ENCODE results near the gene ANKUB1. TPM values are rescaled to one million over a fixed set of nuclear protein-coding genes. Genes with fewer than 3 reads are reported as not detected.

Gene ANKUB1
- total RNA-seq, 1 donor from 2014 or later = 2.1 TPM

- Histone ChIP-seq H3K36me3 (ENCODE audit: control insufficient read depth, insufficient read depth, low read length) (no peaks in the 10 kb centered on the region), H3K27me3 (ENCODE audit: control insufficient read depth, insufficient read depth, low read length) (no peaks in the 10 kb centered on the region), H3K4me3 (ENCODE audit: low read depth, low read length) (no peak overlapping the region)
- TF ChIP-seq, protein P1, sequence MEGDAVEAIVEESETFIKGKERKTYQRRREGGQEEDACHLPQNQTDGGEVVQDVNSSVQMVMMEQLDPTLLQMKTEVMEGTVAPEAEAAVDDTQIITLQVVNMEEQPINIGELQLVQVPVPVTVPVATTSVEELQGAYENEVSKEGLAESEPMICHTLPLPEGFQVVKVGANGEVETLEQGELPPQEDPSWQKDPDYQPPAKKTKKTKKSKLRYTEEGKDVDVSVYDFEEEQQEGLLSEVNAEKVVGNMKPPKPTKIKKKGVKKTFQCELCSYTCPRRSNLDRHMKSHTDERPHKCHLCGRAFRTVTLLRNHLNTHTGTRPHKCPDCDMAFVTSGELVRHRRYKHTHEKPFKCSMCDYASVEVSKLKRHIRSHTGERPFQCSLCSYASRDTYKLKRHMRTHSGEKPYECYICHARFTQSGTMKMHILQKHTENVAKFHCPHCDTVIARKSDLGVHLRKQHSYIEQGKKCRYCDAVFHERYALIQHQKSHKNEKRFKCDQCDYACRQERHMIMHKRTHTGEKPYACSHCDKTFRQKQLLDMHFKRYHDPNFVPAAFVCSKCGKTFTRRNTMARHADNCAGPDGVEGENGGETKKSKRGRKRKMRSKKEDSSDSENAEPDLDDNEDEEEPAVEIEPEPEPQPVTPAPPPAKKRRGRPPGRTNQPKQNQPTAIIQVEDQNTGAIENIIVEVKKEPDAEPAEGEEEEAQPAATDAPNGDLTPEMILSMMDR (IDR thresholded peaks at IDR 0.05; ENCODE audit: insufficient read depth, low read length, severe bottlenecking) = no peak
- DNase-seq (ENCODE audit: low read depth) (no peak), FAIRE-seq (no peak)
Measured at GRCh38 chr3:149781211-149781610, 11.1 kb downstream of the ANKUB1 start.

GRCh38 chr3:149777414-149778214, 14.7 kb downstream of the ANKUB1 start:
- H3K4me3 ChIP-seq (ENCODE audit: low read depth, low read length) = no peak overlapping the region
- DNase-seq (ENCODE audit: low read depth) = no peak
- H3K27me3 ChIP-seq (ENCODE audit: control insufficient read depth, insufficient read depth, low read length) = no peaks in the 10 kb centered on the region
- H3K36me3 ChIP-seq (ENCODE audit: control insufficient read depth, insufficient read depth, low read length) = no peaks in the 10 kb centered on the region
- TF ChIP-seq, protein P1 (IDR thresholded peaks at IDR 0.05; ENCODE audit: insufficient read depth, low read length, severe bottlenecking) = no peak
- FAIRE-seq = no peak

- H3K27me3 ChIP-seq (ENCODE audit: control insufficient read depth, insufficient read depth, low read length) = no peaks in the 10 kb centered on the region
- TF ChIP-seq, protein P1 (IDR thresholded peaks at IDR 0.05; ENCODE audit: insufficient read depth, low read length, severe bottlenecking) = no peak
Measured at GRCh38 chr3:149776170-149776569, 16.2 kb downstream of the ANKUB1 start.

GRCh38 chr3:149772861-149773260, 19.5 kb downstream of the ANKUB1 start:
- TF ChIP-seq, protein P1 (IDR thresholded peaks at IDR 0.05; ENCODE audit: insufficient read depth, low read length, severe bottlenecking) = no peak
- no peak for FAIRE-seq
- Histone ChIP-seq H3K4me3 (ENCODE audit: low read depth, low read length) (no peak overlapping the region), H3K36me3 (ENCODE audit: control insufficient read depth, insufficient read depth, low read length) (no peaks in the 10 kb centered on the region), H3K27me3 (ENCODE audit: control insufficient read depth, insufficient read depth, low read length) (no peaks in the 10 kb centered on the region)
- no peak for DNase-seq (ENCODE audit: low read depth)

More at GRCh38 chr3:149776170-149776569, 16.2 kb downstream of the ANKUB1 start:
- Histone ChIP-seq H3K4me3 (ENCODE audit: low read depth, low read length) (no peak overlapping the region), H3K36me3 (ENCODE audit: control insufficient read depth, insufficient read depth, low read length) (no peaks in the 10 kb centered on the region)
- FAIRE-seq = no peak
- DNase-seq (ENCODE audit: low read depth) = no peak

DNA sequence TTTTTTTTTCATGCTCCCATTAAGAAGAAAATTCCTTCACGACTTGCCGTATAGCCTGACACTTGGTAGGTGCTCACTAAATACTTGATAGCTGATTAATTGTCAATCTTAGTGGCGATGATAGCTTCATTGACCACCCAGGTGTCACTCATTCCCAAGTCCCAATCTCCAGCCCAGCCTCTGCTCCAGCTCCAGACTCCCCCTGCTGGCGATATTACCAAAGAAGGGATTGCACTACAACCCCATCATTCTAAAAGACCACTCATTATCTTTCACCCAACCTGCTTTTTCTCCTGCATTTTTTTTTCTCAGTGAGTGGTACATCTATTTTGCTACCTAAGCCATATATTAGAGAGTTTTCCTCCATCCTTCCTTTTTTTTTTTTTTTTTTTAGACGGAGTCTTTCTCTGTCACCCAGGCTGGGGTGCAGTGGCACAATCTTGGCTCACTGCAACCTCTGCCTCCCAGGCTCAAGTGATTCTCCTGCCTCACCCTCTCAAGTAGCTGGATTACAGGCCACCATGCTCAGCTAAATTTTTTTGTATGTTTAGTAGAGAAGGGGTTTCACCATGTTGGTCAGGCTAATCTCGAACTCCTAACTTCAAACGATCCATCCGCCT, 20.6 kb downstream of the ANKUB1 start:
- Histone ChIP-seq H3K4me3 (ENCODE audit: low read depth, low read length) (no peak overlapping the region), H3K27me3 (ENCODE audit: control insufficient read depth, insufficient read depth, low read length) (no peaks in the 10 kb centered on the region), H3K36me3 (ENCODE audit: control insufficient read depth, insufficient read depth, low read length) (no peaks in the 10 kb centered on the region)
- peak; percentile 35 for DNase-seq (ENCODE audit: low read depth)
- TF ChIP-seq, protein P1 (IDR thresholded peaks at IDR 0.05; ENCODE audit: insufficient read depth, low read length, severe bottlenecking) = peak; percentile 83
- no peak for FAIRE-seq

All from bronchial epithelial cell (primary cell).